OCI-LY7 (cell line): Measurements from ENCODE around the gene TGM3. TPM values are rescaled to one million over a fixed set of nuclear protein-coding genes. Genes with fewer than 3 reads are reported as not detected.
A peak's percentile ranks its signal among the peaks of the same experiment; 100 is the strongest.

ENCODE experiments used
- BruUV-seq: library from RNA; stranded (reverse); fragments of 400-500 nt; replicated peaks from 2 replicates; lab custom pipeline; 2021; lab: Mats Ljungman, UMichigan
- CTCF ChIA-PET: fragments of 300-600 bp; sonication (Branson Sonifier 250); formaldehyde crosslinking; loops from one replicate; lab custom pipeline; 2022; ENCODE audit warnings: antibody characterized with exemption; ENCODE audit not compliant: unreplicated experiment; lab: Charles Lee
- POLR2A ChIA-PET: fragments of 300-600 bp; sonication (Branson Sonifier 250); formaldehyde crosslinking; loops from one replicate; lab custom pipeline; 2022; ENCODE audit warnings: antibody characterized with exemption; lab: Charles Lee
- DNase-seq: peaks from one replicate; pipeline ENCODE4 v3.0.0-alpha.2; 2015; ENCODE audit warnings: low spot score
- H2AFZ ChIP-seq: fragments of 200-600 bp; sonication (generic), shearing (Covaris generic); 2 replicates; pipeline ENCODE4 v1.6.1; 2014; ENCODE audit warnings: mild to moderate bottlenecking, antibody characterized with exemption, low read length, moderate library complexity
- H3K27ac ChIP-seq: fragments of 200-600 bp; sonication (generic); 2 replicates; pipeline ENCODE4 v1.5.1; 2014; ENCODE audit warnings: mixed run types, low read depth, mild to moderate bottlenecking, moderate library complexity, low read length, inconsistent platforms; ENCODE audit not compliant: poor library complexity, severe bottlenecking
- H3K36me3 ChIP-seq: fragments of 200-600 bp; sonication (generic); 2 replicates; pipeline ENCODE4 v1.6.1; 2014; ENCODE audit warnings: mild to moderate bottlenecking, antibody characterized with exemption, low read length, moderate library complexity, mixed read lengths; ENCODE audit not compliant: insufficient read depth
- H3K4me1 ChIP-seq: fragments of 200-600 bp; sonication (generic); 2 replicates; pipeline ENCODE4 v1.5.1; 2014; ENCODE audit warnings: mild to moderate bottlenecking, low read length; ENCODE audit not compliant: insufficient read depth, poor library complexity, severe bottlenecking
- H3K4me2 ChIP-seq: fragments of 200-600 bp; sonication (generic); 2 replicates; pipeline ENCODE4 v1.6.1; 2014; ENCODE audit warnings: mild to moderate bottlenecking, low read length
- H3K4me3 ChIP-seq: fragments of 200-600 bp; sonication (generic); 2 replicates; pipeline ENCODE4 v1.5.1; 2014; ENCODE audit warnings: mild to moderate bottlenecking, low read depth, low read length; ENCODE audit not compliant: poor library complexity, severe bottlenecking
- H3K79me2 ChIP-seq: fragments of 200-600 bp; sonication (generic); 2 replicates; pipeline ENCODE4 v1.6.1; 2016; ENCODE audit warnings: low read depth, mild to moderate bottlenecking, low read length, moderate library complexity, mixed read lengths; ENCODE audit not compliant: insufficient read depth
- H3K9me2 ChIP-seq: fragments of 200-600 bp; sonication (generic); 2 replicates; pipeline ENCODE4 v1.6.1; 2016; ENCODE audit warnings: mild to moderate bottlenecking, low read length, mixed read lengths; ENCODE audit not compliant: insufficient read depth
- H3K9me3 ChIP-seq: fragments of 200-600 bp; sonication (generic); 2 replicates; pipeline ENCODE4 v1.6.1; 2014; ENCODE audit warnings: mild to moderate bottlenecking, mixed run types, low read length, mixed read lengths
- H4K20me1 ChIP-seq: fragments of 200-600 bp; sonication (generic); 2 replicates; pipeline ENCODE4 v1.6.1; 2014; ENCODE audit warnings: mild to moderate bottlenecking, antibody characterized with exemption, low read length, moderate library complexity, mixed read lengths; ENCODE audit not compliant: insufficient read depth
- EZH2phosphoT487 ChIP-seq: fragments of 200-600 bp; sonication (generic); IDR thresholded peaks from 2 replicates; pipeline ENCODE4 v1.6.1; 2018; ENCODE audit warnings: low read depth, borderline replicate concordance, mild to moderate bottlenecking, mixed run types, antibody characterized with exemption, low read length, moderate library complexity, mixed read lengths
- intact Hi-C: fragments of 100-400 bp; cut with micrococcal nuclease; formaldehyde crosslinking; loops from one replicate; pipeline ENCODE4 v1.10.0; 2022; ENCODE audit not compliant: unreplicated experiment
- total RNA-seq, 2 experiments: library from RNA; depleted of rRNA in 1 of 2; stranded (reverse); fragments of >200 nt in 1 of 2; shearing (Covaris generic) in 1 of 2; gene quantifications; 2 replicates each; pipeline ENCODE4 v1.2.3, GENCODE V29; 2014 to 2022
- TF ChIP-seq, protein P1 (sequence below): fragments of 200-600 bp; sonication (generic); conservative IDR thresholded peaks from 2 replicates; pipeline ENCODE4 v1.5.1; 2014; ENCODE audit warnings: mild to moderate bottlenecking, antibody characterized with exemption, low read length, moderate library complexity, mixed read lengths

Gene TGM3
- total RNA-seq, 2 experiments from 2014 or later: not detected

DNA sequence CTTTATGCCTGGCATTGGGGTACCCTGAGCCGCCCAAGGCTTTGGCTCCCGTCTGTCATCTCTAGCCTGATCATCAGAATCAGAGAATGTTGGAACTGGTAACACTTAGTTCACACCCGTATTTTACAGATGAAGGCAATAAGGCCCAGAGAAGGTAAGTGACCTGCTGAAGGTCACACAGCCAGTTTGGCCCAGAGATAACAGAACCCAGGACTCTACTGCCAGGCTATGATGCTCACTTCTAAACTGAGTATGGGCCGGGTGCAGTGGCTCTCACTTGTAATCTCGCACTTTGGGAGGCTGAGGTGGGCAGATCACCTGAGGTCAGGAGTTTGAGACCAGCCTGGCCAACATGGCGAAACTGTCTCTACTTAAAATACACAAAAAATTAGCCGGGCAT lies 83.1 kb downstream of the TGM3 start:
- intact Hi-C loops: no loop called here
- no peaks in the 10 kb centered on the region for H4K20me1 ChIP-seq
- H3K9me2 ChIP-seq: no peaks in the 10 kb centered on the region
- H2AFZ ChIP-seq: no peak overlapping the region
- H3K4me3 ChIP-seq: no peak overlapping the region
- no TSS peak for BruUV-seq
- H3K4me1 ChIP-seq: no peaks in the 10 kb centered on the region
- DNase-seq: no peak
- CTCF ChIA-PET: interaction anchor here (1.8 kb wide), 1 partner anchor 8 kb away, joined by 4 read pairs; no protein-coding TSS in a partner anchor
- POLR2A ChIA-PET: interaction anchor here (0.6 kb wide), 1 partner anchor 9 kb away, joined by 4 read pairs; no protein-coding TSS in a partner anchor
- no peak overlapping the region for H3K27ac ChIP-seq
- no peak overlapping the region for H3K4me2 ChIP-seq
- H3K36me3 ChIP-seq: no peaks in the 10 kb centered on the region
- H3K79me2 ChIP-seq: no peaks in the 10 kb centered on the region
- H3K9me3 ChIP-seq: no peaks in the 10 kb centered on the region
- TF ChIP-seq EZH2phosphoT487: no peak
- TF ChIP-seq, protein P1, sequence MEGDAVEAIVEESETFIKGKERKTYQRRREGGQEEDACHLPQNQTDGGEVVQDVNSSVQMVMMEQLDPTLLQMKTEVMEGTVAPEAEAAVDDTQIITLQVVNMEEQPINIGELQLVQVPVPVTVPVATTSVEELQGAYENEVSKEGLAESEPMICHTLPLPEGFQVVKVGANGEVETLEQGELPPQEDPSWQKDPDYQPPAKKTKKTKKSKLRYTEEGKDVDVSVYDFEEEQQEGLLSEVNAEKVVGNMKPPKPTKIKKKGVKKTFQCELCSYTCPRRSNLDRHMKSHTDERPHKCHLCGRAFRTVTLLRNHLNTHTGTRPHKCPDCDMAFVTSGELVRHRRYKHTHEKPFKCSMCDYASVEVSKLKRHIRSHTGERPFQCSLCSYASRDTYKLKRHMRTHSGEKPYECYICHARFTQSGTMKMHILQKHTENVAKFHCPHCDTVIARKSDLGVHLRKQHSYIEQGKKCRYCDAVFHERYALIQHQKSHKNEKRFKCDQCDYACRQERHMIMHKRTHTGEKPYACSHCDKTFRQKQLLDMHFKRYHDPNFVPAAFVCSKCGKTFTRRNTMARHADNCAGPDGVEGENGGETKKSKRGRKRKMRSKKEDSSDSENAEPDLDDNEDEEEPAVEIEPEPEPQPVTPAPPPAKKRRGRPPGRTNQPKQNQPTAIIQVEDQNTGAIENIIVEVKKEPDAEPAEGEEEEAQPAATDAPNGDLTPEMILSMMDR: no peak

DNA sequence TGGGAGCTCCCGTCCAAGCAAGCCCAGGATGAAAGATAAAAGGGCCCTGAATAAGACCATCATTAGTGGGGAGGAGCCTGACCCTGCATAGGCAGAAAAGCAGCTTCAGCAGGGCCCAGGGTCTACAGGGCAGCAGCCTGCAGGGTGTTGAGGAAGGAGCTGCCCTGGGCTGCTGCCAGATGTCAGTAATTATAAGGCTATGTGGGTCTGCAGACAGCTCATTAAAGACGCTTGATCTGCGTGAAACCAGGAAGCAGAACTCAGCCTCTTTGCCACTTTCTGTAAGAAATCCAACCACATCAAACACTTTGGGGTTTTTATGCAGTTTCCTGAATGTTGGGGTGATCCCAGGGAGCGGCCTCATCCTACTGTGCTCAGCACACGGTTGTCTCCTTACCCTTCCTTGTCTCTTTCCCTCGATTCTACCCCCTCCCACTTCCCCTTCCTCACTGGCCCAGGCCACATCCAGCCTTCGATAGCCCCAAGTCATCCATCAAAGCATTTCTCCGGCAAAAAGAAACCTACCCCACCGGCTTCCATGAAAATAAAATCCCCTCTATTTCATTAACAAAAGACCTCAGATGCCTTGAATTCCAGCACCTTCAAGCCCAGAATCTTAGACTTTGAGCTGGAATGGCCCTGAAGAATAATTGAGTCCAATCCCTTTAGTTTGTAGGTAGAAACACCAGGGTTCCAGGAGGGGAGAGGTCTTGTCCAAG lies 83.9 kb downstream of the TGM3 start:
- CTCF ChIA-PET: interaction anchor here (1.8 kb wide), 1 partner anchor 8 kb away, joined by 4 read pairs; no protein-coding TSS in a partner anchor
- intact Hi-C loops: loop anchor here (10.0 kb wide), 1 partner anchor 265 kb away; no protein-coding TSS in a partner anchor
- Histone ChIP-seq H3K9me3 (no peaks in the 10 kb centered on the region), H3K4me1 (no peaks in the 10 kb centered on the region), H2AFZ (peak overlapping the region; percentile 41; the same call in 1 of the 2 replicates), H3K4me3 (no peak overlapping the region), H3K4me2 (no peak overlapping the region), H4K20me1 (no peaks in the 10 kb centered on the region), H3K9me2 (no peaks in the 10 kb centered on the region), H3K36me3 (no peaks in the 10 kb centered on the region), H3K27ac (no peak overlapping the region), H3K79me2 (no peaks in the 10 kb centered on the region)
- no peak for TF ChIP-seq EZH2phosphoT487
- TF ChIP-seq, protein P1: no peak
- POLR2A ChIA-PET: interaction anchor here (0.6 kb wide), 1 partner anchor 10 kb away, joined by 4 read pairs; no protein-coding TSS in a partner anchor
- no TSS peak for BruUV-seq
- DNase-seq: peak; percentile 2

DNA sequence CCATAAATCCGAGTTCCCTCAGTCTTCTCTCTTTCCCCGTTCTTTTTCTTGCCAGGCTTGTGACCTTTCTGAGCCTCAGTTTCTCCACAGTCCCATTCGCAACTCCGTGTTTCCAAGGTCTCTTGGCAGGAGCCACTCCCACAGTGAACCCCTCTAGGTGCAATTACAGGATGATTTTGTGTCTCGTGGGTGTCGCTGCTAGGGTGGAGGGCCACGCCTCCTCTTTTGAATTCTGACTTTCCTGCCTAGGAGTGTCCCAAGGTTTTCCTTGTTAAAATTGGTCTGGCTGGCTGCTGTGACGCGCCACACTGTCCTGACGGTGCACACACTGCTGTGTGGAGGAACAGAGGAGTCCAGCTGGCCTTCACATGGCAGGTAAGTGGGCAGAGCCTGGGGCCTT lies 84.8 kb downstream of the TGM3 start, which contains the start of gene TGM6:
TSS of gene TGM6 (plus strand) at position 301 of the 400 bp plus-strand sequence. CDS start at position 369, 68 bp downstream.
- H3K4me1 ChIP-seq: no peaks in the 10 kb centered on the region
- no peak within 1 kb of the TSS for H3K4me3 ChIP-seq
- no peak within 1 kb of the TSS for H3K4me2 ChIP-seq
- intact Hi-C loops: loop anchor here (10.0 kb wide), 1 partner anchor 264 kb away; no protein-coding TSS in a partner anchor
- BruUV-seq: no TSS peak
- no peaks in the 10 kb centered on the region for H3K9me3 ChIP-seq
- no peak for DNase-seq
- H3K27ac ChIP-seq: no peak within 1 kb of the TSS
- no peaks in the 10 kb centered on the region for H3K36me3 ChIP-seq
- no peaks in the 10 kb centered on the region for H4K20me1 ChIP-seq
- TF ChIP-seq, protein P1: no peak
- no peak for TF ChIP-seq EZH2phosphoT487
- peak within 1 kb of the TSS; percentile 41; the same call in 1 of the 2 replicates for H2AFZ ChIP-seq
- no peaks in the 10 kb centered on the region for H3K79me2 ChIP-seq
- ChIA-PET CTCF (interaction anchor here (0.5 kb wide), 1 partner anchor 180 kb away, joined by 3 read pairs; no protein-coding TSS in a partner anchor), POLR2A (no interaction called here)
- H3K9me2 ChIP-seq: no peaks in the 10 kb centered on the region
